Stimulated activated CD4-positive, alpha-beta T cell treated with anti-CD3 and anti-CD28 coated beads, TNF-alpha, amount 100 ng/mL, for 24 hours (primary cell): Measurements from ENCODE around the gene SKOR1.

Source experiments
- DNase-seq, 3 experiments: peaks; one replicate each; pipeline ENCODE4 v3.0.0-alpha.2; 2020; ENCODE audit warnings: low read depth in 3 of 3

SKOR1 gene

DNA sequence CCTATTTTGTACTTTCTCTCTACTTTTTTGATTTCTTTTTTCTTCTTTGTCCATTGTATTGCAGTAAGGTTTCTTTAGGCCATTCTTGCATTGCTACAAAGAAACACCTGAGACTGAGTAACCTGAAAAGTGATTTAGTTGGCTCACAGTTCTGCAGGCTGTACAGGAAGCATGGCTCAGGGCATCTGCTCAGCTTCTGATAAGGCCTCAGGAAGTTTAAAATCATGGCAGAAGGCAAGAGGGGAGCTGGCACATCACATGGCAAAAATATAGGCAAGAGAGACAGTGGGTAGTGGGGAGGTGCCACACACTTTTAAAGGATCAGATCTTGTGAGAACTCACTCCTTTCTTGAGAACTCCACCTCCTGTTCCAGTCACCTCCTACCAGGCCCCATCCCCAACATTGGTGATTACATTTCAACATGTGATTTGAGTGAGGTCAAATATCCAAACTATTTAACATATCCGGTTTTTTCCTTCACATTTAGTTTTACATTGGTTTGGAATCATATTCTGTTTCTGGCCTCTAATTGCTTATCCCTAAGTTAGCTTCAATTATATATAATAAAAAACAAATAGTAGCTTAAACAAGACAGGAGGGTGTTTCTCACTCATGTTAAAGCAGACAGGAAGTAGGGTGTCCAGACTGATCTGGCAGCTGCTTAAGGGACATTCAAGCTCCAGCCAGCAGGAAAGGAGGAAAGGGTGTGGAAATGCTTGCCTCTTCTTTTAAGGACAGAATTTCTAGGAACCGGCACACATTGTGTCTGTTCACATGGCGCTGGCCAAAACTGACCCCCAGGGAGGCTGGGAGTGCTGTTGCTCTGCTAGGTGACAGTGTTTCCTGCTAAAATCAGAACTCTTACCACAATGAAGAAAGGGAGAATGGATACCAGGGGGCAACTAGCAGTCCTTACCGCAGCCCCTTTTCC, 28.8 kb upstream of the SKOR1 start:
- no peak for DNase-seq

DNA sequence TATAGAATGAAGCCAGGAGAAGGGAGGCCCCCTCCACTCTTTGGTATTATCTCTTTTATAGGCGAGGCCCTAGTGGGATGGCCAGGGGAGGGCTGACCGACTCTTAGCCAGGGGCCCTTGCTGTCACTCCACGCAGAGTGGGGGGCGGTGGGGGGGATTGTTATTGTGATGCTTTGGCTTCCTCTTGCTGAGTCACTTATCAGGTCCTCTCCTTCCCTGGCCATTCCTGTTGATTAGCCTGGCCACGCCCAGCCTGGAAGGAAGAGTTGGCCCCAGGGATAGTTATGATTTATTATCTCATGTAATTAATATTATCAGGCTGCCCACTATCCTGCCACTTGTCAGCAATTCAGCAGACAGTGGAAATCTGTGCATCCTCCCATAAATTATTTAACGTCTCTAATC, 25.5 kb upstream of the SKOR1 start:
- no peak for DNase-seq

DNA sequence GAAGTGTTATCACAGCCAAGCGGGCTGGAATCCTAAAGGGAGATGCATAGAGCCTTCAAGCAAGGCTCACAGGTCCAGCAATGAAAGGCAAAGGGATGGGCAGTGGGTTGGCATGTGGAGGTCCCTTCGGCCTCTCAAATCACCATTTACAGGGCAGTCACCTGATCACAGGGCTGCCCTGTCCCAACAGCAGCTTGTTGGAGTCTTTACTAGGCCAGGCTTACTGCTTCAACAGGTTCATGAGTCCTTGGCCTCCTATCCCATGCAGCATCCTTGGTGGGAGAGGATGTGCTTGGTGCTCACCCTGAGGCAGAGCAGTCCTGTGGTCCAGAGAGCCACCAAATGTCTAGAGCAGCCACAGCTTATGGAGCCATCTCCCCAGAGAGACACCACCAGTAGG, 24.2 kb upstream of the SKOR1 start:
- DNase-seq, result no peak

DNA sequence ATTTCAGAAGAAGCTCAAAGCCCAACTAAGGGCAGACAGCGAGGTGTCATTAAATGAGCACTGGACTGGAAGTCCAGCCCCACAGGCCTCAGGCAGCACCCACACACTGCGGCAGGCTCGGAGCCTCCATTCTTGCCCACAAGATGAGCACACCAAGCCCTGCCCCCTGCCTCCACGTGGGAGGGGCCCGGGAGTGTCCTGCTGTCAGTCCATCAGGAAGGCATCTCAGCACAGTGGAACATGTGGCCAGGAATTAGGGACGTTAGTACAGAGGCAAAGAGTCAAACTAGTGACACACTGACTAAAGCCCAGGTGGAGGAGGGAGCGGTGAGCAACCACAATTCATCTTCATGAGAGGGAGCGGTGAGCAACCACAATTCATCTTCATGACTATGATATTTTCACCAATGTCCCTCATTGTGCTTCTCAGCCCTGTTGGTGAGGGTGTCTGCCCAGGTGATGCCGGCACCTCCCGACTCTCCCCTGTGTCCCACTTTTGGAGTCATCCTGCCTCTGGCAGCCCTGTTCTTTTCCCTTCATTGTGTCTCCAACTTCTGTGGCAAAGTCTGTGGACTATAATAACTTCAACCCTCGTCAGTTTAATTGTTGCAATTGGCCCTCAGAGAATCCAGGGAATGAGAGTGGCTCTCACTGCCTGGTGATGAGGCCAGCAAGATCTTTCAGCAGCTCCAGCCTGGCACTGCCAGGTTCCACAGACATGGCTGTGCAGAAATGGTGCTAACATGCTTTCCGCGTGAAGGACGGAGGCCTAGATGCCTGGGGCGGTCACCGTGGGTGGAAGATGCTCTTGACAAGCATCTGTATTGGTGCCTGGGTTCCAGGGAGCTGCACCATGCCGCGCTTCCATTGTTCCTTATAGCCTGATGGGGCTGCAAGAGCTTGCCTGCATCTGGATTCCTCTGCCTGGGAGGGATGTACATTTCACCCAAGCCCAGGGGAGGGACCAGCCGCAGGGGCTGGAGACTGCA, 23.1 kb upstream of the SKOR1 start:
- DNase-seq, result no peak

DNA sequence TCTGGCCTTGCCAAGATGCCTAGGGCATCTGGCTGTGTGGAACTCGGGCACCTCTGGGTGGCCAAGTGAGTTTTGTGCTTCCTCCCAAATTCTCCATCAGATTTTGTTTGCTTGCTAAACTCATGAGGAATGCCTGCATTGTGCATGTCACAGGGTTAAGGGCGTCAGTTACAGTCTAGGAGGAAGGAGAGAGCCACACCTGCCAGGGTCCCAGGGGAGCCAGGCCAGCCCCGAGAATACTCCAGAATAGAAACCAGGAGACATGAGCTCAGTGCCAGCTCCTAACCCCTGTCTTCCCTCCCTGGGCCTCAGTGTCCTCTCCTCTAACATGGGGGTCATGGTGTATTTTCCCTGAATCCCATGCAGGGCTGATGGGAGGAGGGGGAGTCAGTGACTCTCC, 22.0 kb upstream of the SKOR1 start:
- DNase-seq, result no peak

DNA sequence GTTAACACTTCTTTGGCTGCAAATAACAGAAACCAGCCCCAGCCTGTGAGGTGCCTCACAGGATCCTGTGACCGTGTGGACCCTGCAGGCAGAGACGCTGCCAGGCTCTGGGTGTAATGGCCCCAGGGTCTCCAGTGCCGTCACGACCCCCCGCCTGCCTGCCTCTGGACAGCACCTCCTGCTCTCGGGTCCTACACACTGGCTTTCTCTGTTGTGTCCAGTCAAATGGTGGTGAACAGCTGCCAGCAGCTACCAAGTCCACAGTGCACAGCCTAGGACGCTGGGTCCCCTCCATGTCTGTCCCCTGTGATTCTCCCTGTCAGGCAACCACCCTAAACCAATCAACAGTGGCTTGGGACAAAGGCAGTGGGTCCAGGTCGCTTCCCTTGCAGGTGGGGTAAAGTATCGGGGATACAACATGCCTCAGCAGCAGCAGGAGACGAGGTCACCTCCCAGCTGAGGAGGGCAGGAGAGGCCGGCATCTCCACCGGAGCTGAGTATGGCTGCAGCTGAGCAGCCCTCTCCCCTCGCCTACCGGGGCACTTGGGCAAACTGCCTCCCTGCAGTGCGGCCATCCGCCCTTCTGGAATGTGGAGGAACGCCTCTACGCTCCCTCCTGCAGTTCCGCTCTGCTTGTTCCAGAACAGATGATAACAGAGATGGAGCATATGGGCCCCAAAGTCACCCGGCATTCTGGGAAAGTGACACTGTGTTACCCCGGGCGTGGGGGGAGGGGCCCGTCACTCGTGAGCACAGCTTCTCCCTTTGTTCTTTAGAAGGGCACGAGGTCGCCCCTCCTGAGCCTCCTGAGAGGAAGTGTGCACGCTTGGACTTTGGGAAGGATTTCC, 21.1 kb upstream of the SKOR1 start:
- DNase-seq, result no peak

DNA sequence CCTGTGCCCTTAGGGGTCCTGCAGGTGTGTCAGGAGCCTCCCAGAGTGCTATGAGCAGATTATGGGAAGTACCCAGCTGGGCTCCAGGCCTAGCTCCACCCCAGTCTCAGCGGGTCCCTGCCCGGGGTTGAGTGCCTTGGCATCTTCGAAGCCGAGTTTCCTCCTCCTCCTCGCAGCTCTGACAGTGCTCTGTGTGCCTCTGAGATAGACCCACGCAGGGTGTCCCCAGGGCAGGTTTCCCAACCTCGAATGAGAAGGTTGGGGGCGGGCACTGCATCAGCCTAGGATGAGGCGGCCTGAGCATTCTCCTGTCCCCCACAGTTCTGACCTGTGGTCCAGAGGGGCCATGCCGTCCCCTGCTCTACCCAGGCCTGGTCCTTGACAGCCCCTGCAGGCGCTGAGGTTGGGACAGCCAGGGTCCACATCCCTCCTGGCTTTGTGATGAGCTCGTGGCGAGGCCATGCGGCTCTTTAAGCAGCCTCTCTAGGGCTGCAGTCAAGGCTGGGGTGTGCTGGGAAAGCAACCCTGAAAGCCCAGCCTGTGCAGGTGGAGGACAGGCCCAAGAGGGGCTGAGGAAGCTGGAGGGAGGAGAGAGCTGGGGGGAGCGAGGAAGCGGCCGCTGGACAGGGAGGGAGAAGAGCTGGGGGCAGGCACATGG, 20.2 kb upstream of the SKOR1 start:
- DNase-seq, result no peak

DNA sequence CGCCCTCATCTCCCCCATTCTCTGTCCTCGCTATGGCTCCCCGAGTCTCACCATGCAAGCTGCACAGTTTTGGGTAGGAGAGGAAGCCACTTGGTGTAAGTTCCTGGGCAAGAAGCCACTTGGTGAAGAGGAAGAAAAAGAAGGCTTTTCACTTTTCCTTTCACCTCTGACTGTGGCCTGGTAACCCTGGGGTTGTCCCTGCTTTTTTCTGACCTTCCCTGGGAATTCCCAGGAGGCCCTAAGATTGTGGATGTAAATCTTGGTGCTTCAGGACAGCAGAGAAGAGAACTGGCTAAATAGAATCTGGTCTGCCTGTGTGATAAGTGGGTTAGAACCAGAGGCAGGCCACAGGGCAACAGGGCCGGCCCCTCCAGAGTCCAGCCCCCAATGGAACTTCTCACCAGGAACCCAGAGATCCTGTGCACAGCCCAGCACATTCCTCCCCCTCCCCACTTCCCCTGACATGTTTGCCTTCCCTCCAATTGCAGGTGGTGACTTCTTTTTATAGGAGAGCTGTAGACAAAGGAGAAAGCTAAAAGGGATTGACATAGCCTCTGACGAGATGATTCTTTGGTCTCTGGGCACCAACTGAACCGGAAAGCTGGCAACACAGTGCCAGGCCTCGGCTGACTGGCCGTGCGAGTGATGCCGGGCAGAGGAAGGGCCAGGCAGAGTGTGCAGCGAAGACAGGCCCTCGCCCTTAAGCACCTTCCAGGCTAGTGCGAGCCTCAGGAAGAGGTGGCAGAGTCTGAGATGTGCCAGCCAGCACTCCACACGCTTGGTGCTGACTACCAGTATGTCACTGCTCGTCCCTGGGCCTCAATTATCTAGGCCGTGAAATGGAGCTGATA, 19.4 kb upstream of the SKOR1 start:
- DNase-seq, result no peak

DNA sequence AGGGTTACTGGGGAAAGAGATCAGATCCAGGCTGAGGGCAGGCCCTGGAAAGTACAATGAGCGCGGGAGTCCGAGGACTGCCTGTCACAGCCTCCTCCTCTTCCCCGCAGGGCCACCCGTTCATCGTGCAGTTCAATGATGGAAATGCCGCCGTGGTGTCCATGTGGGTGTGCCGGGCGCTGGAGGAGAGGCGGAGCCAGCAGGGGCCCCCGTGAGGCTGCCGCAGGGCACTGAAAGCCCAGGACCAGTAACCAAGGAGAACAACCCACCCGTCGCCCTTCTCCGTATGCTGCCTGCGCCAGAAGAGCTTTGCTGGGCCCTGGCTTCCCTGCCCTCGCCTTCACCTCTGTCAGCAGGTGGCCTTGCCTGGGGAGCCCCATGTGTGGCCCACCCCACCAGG, 18.8 kb upstream of the SKOR1 start:
- DNase-seq, result no peak

DNA sequence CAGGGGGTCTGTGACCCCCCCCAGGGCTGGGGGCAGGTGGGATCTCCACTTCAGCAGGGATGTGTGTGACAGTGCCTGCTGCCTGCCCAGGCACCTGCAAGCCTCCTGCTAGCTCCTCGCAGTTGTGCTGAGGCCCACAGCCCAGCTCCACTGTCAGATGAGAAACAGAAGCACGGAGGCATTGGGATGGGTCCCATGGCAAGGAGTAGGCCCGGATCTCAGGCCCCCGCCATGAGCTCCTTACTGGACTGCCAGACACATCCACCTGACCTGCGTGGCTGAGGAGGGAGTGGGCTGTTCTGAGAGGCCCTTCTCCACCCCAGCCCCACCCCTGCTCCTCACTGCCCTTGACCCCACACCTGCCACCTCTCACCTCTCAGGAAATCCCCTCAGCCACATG, 18.2 kb upstream of the SKOR1 start:
- DNase-seq, result no peak

DNA sequence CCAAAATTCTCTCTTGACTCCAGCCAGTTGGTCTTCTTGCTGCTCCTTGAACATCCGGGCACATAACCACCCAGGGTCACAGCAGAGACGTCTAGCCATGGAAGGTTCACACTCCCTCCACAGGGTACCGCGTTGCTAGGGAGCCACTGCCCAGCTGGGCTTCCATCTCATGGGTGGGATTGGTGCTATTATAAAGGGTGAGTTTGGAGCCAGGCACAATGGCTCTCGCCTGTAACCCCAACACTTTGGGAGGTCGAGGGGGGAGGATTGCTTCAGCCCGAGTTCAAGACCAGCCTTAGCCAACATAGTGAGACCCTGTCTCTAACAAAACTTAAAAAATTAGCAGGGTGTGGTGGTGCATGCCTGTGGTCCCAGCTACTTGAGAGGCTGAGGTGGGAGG, 17.5 kb upstream of the SKOR1 start:
- DNase-seq, result no peak

DNA sequence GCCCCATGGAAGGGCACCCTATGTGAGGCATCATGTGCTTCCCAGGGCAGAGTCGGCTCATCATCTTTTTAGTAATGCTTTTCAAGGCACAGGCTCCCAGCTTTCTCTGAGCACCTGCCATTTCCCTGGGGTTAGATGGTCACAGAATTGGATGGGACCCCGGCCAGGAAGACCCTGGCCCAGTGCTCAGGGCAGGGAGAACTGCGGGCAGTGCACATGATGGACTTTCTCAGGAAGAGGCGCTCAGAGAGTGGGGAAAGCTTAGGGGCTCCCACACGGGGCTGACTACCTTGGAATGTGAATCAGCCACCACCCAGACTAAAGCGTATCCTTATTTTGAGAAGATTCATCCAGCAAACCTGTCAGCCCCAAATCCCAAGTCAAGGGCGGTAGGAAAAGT, 16.5 kb upstream of the SKOR1 start:
- no peak for DNase-seq

DNA sequence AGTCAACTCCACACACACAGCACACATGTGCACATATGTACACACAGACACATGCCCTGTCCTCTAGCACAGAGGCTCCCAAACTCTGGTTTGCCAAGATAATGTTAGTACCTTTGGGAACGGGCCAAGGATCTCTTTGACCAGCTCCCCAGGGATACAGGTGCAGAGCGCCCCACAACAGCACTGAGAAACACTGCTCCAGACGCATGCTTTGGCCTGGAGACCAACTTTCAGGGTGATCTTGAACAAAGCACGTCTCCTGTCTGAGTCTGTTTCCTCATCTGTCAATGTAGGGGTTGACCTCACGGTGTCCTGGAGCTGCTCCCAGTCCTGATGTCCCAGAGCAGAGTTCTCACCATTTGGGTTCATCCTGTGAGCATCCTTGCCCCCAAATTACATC, 15.9 kb upstream of the SKOR1 start:
- DNase-seq, result no peak

DNA sequence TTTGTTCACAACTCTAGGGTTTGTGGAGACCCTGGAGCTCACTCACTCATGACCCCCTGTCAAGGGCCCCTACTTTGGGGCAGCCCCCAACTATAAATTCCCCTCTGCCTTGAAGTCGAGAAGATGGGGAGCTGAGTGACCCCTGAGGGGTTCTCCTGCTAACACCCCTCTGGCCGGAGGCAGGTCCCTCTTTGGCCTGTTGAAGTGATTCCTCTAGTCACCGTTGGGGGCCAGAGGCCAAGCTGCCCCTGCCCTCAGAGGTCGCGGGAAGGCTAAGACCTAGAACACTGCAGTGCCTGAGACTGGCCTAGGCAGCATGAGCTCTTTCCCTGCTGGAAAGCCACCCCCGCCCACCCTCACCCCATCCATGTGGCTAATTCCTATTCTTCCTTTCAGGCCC, 15.4 kb upstream of the SKOR1 start:
- no peak for DNase-seq

DNA sequence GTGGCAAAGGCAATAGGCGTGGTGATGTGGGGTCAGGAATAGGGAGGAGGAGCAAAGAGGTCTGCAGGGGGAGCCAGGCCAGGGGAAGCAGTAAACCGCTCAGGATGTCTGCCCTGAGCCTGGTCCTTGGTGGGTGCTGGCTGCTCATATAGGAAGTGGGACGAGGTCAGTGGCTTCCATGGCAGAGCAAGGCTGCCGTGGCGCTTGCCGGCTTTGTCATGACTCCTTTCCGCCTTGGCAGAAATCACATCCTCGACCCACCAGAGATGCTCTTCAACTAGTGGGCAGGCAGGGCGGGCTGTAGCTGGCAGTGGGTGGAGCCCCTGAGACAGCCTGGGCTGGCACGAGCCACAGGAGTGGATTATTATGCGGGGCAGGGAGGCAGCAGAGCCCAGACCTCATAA, 13.1 kb upstream of the SKOR1 start:
- no peak for DNase-seq

DNA sequence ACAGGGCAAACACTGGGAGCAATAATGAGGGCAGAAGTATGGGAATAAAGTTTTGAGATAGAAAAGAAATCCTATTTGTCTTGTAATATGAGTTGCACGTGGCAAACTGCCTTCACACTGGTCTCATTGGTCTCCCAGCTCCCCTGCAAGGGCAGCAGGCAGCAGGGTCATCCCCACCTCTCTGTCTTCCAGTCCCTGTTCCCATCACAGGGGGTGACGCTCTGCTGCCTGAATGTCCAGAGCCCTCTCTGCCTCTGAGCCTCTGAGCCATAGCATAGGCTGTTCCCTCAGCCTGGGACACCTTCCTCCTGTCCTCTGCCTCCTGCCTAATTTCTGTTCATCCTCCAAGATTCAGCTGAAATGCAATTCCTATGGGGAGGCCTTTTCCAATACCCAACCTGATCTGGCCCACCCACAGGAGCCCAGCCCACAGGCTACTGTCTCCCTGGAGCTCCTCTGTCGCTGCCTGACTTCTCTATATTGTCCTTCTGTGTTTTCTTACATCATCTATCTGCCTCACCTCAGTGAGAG, 12.1 kb upstream of the SKOR1 start:
- no peak for DNase-seq

DNA sequence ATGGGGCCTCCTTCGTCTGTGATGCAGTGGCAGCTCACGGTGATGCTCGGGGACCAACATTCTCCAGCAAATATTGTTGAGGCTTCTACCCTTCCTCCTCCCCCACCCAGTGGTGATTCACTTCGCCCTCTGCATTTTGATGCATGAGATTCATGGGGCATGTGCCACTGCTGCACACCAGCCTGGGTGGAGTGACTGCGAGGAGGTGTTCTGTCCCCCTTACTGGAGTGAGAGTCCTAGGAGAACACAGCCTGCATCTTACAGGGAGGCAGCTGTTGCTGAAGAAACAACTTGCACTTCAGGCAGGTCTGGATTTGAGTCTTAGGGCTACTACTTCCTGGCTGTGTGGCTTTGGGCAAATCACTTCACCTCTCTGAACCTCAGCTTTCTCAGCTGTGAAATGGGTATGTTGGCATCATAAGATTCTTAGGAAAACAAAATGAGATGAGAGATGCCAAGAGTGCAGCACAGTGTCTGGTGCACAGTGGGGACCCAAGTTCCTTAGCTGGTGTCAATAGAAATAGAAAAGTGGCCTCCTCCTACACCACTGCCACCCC, 10.2 kb upstream of the SKOR1 start:
- DNase-seq, result no peak

DNA sequence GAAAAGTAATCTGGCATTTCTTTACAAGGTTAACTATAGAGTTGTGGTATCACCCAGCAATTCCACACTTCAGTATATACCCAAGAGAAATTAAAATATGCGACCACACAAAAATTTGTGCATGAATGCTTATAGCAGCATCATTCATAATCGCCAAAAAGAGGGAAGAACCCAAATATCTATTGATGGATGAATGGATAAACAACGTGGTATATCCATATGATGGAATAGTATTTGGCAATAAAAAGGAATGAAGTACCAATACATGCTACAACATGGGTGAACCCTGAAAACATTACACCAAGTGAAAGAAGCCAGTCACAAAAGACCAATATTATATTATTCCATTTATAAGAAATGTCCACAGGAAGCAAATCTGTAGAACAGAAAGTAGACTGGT, 8.6 kb upstream of the SKOR1 start:
- DNase-seq, result no peak

DNA sequence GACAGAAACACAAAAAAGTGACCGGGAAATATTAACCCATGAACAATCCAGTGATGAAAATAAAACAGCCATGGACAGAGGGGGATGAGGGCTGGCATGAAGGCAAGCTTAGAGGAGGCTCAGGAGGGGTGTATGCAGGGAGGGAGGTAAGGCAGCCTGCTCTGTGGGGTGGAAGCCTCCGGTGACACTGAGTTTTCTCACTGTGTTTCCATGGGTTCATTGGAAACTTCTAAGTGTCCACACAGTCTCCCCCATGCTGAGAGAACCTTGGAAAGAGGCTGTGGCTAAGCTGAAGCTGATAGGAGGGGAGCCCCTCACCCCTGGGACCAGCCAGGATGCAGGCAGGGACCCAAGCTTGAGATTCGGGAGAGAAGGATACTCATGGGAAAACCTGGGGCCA, 6.8 kb upstream of the SKOR1 start:
- DNase-seq, result no peak

DNA sequence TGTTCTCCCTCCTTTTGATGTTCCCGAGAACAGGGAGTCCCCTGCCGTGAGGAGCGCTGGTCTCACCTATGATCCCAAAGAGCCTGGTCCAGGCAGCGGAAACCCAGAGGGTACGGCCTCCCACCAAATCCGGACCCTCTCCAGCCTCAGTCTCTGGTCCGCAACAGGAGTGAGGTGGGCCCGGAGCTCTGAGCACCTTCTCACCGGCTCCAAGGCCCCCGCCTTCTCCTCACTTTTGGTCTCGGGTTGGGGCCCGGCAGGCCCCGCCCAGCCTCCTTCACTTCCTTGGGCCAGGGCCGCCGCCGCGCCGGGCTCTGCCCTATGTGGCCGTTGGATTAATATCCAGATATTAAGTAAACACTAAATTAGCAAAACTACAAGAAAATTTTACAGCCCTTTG, 5.7 kb upstream of the SKOR1 start:
- no peak for DNase-seq
